Thymus (tissue), 11 donors: ENCODE measurements around the gene ZNF791. TPM values are rescaled to one million over a fixed set of nuclear protein-coding genes. Genes with fewer than 3 reads are reported as not detected.
"Not testable (repeated sequence)": the region's sequence is repeated elsewhere in the genome, so short reads cannot be mapped to it uniquely, and the experiment has no call there.

ENCODE experiments used
- DNase-seq, 9 donors: peaks; one replicate each; pipeline ENCODE4 v3.0.0-alpha.2; 2013; ENCODE audit warnings: low spot score in 9 of 9, low read depth in 6 of 9, missing footprints in 1 of 9
- H3K27ac ChIP-seq, 2 donors: one replicate each; pipeline ENCODE4 v1.5.1; 2013; ENCODE audit warnings: control low read depth in 1 of 2, low read depth in 1 of 2, low read length in 1 of 2, mild to moderate bottlenecking in 1 of 2, moderate library complexity in 1 of 2
- H3K27me3 ChIP-seq, 2 donors: one replicate each; pipeline ENCODE4 v1.5.1; 2013; ENCODE audit warnings: low read length in 1 of 2; ENCODE audit not compliant: control insufficient read depth in 2 of 2, insufficient read depth in 1 of 2
- H3K36me3 ChIP-seq, 2 donors: one replicate each; pipeline ENCODE4 v1.5.1; 2013; ENCODE audit warnings: low read length in 1 of 2, mild to moderate bottlenecking in 1 of 2, moderate library complexity in 1 of 2; ENCODE audit not compliant: control insufficient read depth in 2 of 2, insufficient read depth in 2 of 2
- H3K4me1 ChIP-seq, 2 donors: one replicate each; pipeline ENCODE4 v1.5.1; 2013; ENCODE audit warnings: low read length in 2 of 2; ENCODE audit not compliant: control insufficient read depth in 2 of 2, insufficient read depth in 2 of 2
- H3K4me3 ChIP-seq, 2 donors: one replicate each; pipeline ENCODE4 v1.5.1; 2013; ENCODE audit warnings: low read length in 2 of 2, control low read depth in 1 of 2, mild to moderate bottlenecking in 1 of 2
- H3K9me3 ChIP-seq, 2 donors: one replicate each; pipeline ENCODE4 v1.5.1; 2013; ENCODE audit warnings: low read length in 1 of 2, mild to moderate bottlenecking in 1 of 2; ENCODE audit not compliant: control insufficient read depth in 2 of 2, insufficient read depth in 1 of 2
- WGBS: extraction: QIAGEN DNeasy Blood & Tissue Kit; methylation state at CpG from one replicate; pipeline ENCODE4 v1.1.7; 2013; 5-methylcytosine and 5-hydroxymethylcytosine counted together
- polyA plus RNA-seq: library from polyadenylated mRNA; stranded (reverse); fragments of 200-250 nt; gene quantifications from one replicate; pipeline ENCODE4 v1.2.3, GENCODE V29; 2013
- total RNA-seq: library from RNA; stranded (reverse); fragments of 120-200 nt; gene quantifications from one replicate; pipeline ENCODE4 v1.2.4, GENCODE V29; 2013
- donor health status: healthy.

Gene ZNF791
- total and polyA plus RNA-seq, 2 donors = 8.6 to 9.1 TPM

DNA sequence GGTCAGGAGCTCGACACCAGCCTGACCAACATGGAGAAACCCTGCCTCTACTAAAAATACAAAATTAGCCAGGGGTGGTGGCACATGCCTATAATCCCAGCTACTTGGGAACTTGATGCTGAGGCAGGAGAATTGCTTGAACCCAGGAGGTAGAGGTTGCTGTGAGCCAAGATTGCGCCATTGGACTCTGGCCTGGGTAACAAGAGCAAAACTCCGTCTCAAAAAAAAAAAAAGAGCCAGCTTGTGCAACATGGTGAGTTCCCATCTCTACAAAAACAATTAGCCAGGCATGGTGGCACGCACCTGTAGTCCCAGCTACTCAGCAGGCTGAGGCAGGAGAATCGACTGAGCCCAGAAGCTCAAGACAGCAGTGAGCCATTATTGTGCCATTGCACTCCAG is 67.3 kb downstream of the ZNF791 start:
- peaks cover 63 to 65% of the 10 kb centered on the region in 2 donors for H3K36me3 ChIP-seq
- not testable (repeated sequence) for H3K9me3 ChIP-seq, H3K27ac ChIP-seq, DNase-seq, H3K27me3 ChIP-seq, H3K4me3 ChIP-seq
- 98% methylated on average over 5 of the region's 5 CpGs for WGBS
- peaks cover 0 to 15% of the 10 kb centered on the region in 2 donors for H3K4me1 ChIP-seq

- no peak overlapping the region for H3K4me3 ChIP-seq
- DNase-seq = no peak
- H3K9me3 ChIP-seq = no peaks in the 10 kb centered on the region
- peaks cover 47 to 49% of the 10 kb centered on the region in 2 donors for H3K36me3 ChIP-seq
- peaks cover 0 to 15% of the 10 kb centered on the region in 2 donors for H3K4me1 ChIP-seq
- H3K27me3 ChIP-seq = no peaks in the 10 kb centered on the region
- H3K27ac ChIP-seq = no peak overlapping the region
- 98% methylated on average over 9 of the region's 9 CpGs for WGBS
Measured at GRCh38 chr19:12680034-12680433, 69.3 kb downstream of the ZNF791 start.

- WGBS = under 1% methylated on average over 68 of the region's 68 CpGs
- peaks cover 34 to 36% of the 10 kb centered on the region in 2 donors for H3K36me3 ChIP-seq
- peak within 1 kb of the TSS; percentile 92 to 100 for H3K27ac ChIP-seq
- DNase-seq = peak; percentile 92 to 99 (median 97)
- H3K9me3 ChIP-seq = no peaks in the 10 kb centered on the region
- peak within 1 kb of the TSS; percentile 63 to 99 for H3K4me3 ChIP-seq
- no peaks in the 10 kb centered on the region for H3K27me3 ChIP-seq
- H3K4me1 ChIP-seq = peaks cover 0 to 15% of the 10 kb centered on the region in 2 donors
Measured at GRCh38 chr19:12681074-12681987, 70.6 kb downstream of the ZNF791 start, which contains the start of gene DHPS. Gene DHPS, minus strand, starts transcription at chr19:12681880. Its CDS starts 114 bp downstream, at chr19:12681766.

Other genes with a start within 250 kb of the ZNF791 start
- 3.8 TPM for gene ZNF442, start 245.2 kb upstream of the ZNF791 start, total RNA-seq
- gene ZNF442, start 245.2 kb upstream of the ZNF791 start, polyA plus RNA-seq = 1.9 TPM
- gene ZNF799, start 209.6 kb upstream of the ZNF791 start, total RNA-seq = 8.0 TPM
- 7.3 TPM for gene ZNF799, start 209.6 kb upstream of the ZNF791 start, polyA plus RNA-seq
- gene ZNF443, start 169.9 kb upstream of the ZNF791 start, total RNA-seq = 9.5 TPM
- 5.5 TPM for gene ZNF443, start 169.9 kb upstream of the ZNF791 start, polyA plus RNA-seq
- gene ZNF709, start 126.1 kb upstream of the ZNF791 start, total RNA-seq = 5.0 TPM
- gene ZNF709, start 126.1 kb upstream of the ZNF791 start, polyA plus RNA-seq = 2.2 TPM
- gene ZNF564, start 59.4 kb upstream of the ZNF791 start, total RNA-seq = 12.3 TPM
- gene ZNF564, start 59.4 kb upstream of the ZNF791 start, polyA plus RNA-seq = 10.3 TPM
- gene ZNF490, start 107 bp upstream of the ZNF791 start, total RNA-seq = 6.0 TPM
- 1.6 TPM for gene ZNF490, start 107 bp upstream of the ZNF791 start, polyA plus RNA-seq
- 25.3 TPM for gene MAN2B1, start 55.8 kb downstream of the ZNF791 start, total RNA-seq
- 49.1 TPM for gene MAN2B1, start 55.8 kb downstream of the ZNF791 start, polyA plus RNA-seq
- gene WDR83, start 55.9 kb downstream of the ZNF791 start, total RNA-seq = 13.2 TPM
- gene WDR83, start 55.9 kb downstream of the ZNF791 start, polyA plus RNA-seq = 19.6 TPM
- gene DHPS, start 71.0 kb downstream of the ZNF791 start, total RNA-seq = 97.3 TPM
- 74.3 TPM for gene DHPS, start 71.0 kb downstream of the ZNF791 start, polyA plus RNA-seq
- not detected for gene GNG14, start 77.1 kb downstream of the ZNF791 start, total RNA-seq
- 0.14 TPM for gene GNG14, start 77.1 kb downstream of the ZNF791 start, polyA plus RNA-seq
- 6.2 TPM for gene FBXW9, start 85.7 kb downstream of the ZNF791 start, total RNA-seq
- 6.5 TPM for gene FBXW9, start 85.7 kb downstream of the ZNF791 start, polyA plus RNA-seq
- gene TNPO2, start 113.0 kb downstream of the ZNF791 start, total RNA-seq = 10.9 TPM
- 28.3 TPM for gene TNPO2, start 113.0 kb downstream of the ZNF791 start, polyA plus RNA-seq
- gene TRIR, start 123.8 kb downstream of the ZNF791 start, total RNA-seq = 268 TPM
- gene TRIR, start 123.8 kb downstream of the ZNF791 start, polyA plus RNA-seq = 290 TPM
- 67.2 TPM for gene GET3, start 126.6 kb downstream of the ZNF791 start, total RNA-seq
- 50.0 TPM for gene GET3, start 126.6 kb downstream of the ZNF791 start, polyA plus RNA-seq
- not detected for gene BEST2, start 140.9 kb downstream of the ZNF791 start, total RNA-seq
- 0.46 TPM for gene BEST2, start 140.9 kb downstream of the ZNF791 start, polyA plus RNA-seq
- 8.7 TPM for gene HOOK2, start 164.6 kb downstream of the ZNF791 start, total RNA-seq
- gene HOOK2, start 164.6 kb downstream of the ZNF791 start, polyA plus RNA-seq = 36.4 TPM
- 121 TPM for gene JUNB, start 180.6 kb downstream of the ZNF791 start, total RNA-seq
- 139 TPM for gene JUNB, start 180.6 kb downstream of the ZNF791 start, polyA plus RNA-seq
- 202 TPM for gene PRDX2, start 190.9 kb downstream of the ZNF791 start, total RNA-seq
- gene PRDX2, start 190.9 kb downstream of the ZNF791 start, polyA plus RNA-seq = 113 TPM
- gene THSD8, start 191.1 kb downstream of the ZNF791 start, total RNA-seq = 9.9 TPM
- 4.1 TPM for gene THSD8, start 191.1 kb downstream of the ZNF791 start, polyA plus RNA-seq
- gene RNASEH2A, start 195.7 kb downstream of the ZNF791 start, total RNA-seq = 30.3 TPM
- gene RNASEH2A, start 195.7 kb downstream of the ZNF791 start, polyA plus RNA-seq = 8.4 TPM
- 1.7 TPM for gene RTBDN, start 223.7 kb downstream of the ZNF791 start, total RNA-seq
- gene RTBDN, start 223.7 kb downstream of the ZNF791 start, polyA plus RNA-seq = 1.6 TPM
- 0.38 TPM for gene MAST1, start 227.6 kb downstream of the ZNF791 start, total RNA-seq
- gene MAST1, start 227.6 kb downstream of the ZNF791 start, polyA plus RNA-seq = 0.91 TPM